Activated CD4-positive, alpha-beta T cell treated with anti-CD3 and anti-CD28 coated beads for 4 hours (primary cell): ENCODE measurements around the gene CLCF1.
"Not testable (repeated sequence)": the region's sequence is repeated elsewhere in the genome, so short reads cannot be mapped to it uniquely, and the experiment has no call there.

Experiments used
- DNase-seq, 2 donors: peaks; one replicate each; pipeline ENCODE4 v3.0.0-alpha.2; 2020

The CLCF1 gene

DNA sequence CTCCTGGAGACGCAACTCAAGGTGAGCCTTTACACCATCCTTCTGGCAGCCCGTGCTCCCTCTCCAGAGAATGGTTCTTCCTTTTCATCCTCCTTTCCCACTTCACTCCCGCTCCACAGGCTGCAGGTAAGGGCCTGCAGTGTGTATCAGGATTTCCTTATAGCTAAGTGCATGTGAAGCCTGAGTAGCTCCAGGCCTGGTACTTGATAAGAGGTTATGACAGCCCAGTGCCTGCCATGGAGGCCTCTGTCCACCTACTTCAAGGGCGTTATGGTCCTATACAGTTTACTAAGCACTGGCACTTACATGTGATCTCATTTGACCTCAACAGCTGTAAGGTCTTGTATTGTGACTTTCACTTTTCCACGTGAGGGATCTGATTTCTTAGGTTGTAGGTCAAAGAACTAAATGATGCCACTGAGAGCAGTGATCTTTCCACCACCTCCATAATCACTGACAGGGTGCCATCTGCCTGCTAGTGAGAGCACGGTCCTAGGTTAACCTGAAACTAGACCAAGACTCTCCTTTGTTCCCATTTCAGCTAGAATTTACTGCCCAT lies 52.0 kb downstream of the CLCF1 start:
- no peak for DNase-seq

- no peak for DNase-seq
Measured at GRCh38 chr11:67320691-67321090, 52.7 kb downstream of the CLCF1 start.

DNA sequence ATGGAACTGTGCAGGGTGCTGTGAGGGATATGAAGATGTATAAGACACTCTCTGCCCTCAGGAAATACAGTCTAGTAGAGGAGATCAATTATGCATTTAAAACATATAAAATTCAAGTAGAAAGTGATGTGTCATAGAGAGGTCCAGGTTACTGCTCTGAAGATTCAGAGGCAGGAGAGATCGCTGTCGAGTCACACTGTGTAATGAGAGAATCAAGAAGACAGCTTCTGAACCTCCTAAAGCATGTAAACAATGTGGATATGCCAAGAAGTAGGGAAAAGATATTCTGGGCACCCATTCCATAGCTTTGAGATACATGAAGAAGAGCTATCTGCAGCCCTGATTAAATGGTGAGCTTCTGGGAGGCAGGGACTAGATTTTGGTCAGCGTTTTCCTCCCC lies 53.4 kb downstream of the CLCF1 start:
- no peak for DNase-seq

DNA sequence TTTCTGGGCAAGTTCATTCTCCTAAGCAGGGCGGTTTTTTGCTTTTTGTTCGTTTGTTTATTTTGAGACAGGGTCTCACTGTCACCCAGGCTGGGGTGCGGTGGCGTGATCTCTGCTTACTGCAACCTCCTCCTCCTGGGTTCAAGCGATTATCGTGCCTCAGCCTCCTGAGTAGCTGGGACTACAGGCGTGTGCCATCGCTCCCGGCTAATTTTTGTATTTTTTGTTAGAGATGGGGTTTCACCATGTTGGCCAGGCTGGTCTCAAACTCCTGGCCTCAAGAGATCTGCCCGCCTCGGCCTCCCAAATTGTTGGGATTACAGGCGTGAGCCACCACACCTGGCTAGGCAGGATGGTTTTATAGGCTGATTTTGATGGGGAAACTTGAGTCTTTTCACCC lies 54.5 kb downstream of the CLCF1 start:
- DNase-seq, result not testable (repeated sequence)

DNA sequence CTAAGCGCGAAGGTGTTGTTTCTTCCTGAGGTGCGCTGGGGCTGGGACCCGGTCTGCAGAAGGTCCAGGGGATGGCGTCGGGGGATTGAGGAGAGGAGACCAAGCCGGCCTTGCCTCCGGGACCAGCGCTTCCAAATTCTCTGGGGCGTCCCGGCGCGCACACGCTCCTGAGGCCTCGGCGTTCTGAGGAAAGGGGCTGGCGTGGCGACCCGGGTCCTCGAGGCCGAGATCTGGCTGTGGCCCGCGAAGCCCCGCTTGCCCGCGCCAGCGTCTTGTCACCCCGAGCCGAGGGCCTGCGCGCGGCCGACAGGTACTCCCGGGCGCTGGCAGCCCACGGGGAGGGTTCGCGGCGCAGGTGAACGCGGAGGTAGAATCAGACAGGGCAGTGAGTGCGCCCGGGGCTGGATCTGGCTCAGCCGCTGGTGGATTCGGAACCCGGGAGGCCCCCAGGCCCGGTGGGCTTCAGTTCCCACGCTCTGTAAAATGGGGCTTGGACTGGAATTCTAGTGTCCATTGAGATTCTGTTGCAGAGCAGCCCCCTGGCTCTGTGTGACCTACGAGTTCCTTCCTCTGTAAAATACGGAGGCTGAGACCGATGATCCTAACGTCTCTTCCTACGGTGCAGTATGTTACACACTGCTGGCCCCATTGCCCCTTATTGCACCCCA lies 55.4 kb downstream of the CLCF1 start:
- DNase-seq, result no peak

DNA sequence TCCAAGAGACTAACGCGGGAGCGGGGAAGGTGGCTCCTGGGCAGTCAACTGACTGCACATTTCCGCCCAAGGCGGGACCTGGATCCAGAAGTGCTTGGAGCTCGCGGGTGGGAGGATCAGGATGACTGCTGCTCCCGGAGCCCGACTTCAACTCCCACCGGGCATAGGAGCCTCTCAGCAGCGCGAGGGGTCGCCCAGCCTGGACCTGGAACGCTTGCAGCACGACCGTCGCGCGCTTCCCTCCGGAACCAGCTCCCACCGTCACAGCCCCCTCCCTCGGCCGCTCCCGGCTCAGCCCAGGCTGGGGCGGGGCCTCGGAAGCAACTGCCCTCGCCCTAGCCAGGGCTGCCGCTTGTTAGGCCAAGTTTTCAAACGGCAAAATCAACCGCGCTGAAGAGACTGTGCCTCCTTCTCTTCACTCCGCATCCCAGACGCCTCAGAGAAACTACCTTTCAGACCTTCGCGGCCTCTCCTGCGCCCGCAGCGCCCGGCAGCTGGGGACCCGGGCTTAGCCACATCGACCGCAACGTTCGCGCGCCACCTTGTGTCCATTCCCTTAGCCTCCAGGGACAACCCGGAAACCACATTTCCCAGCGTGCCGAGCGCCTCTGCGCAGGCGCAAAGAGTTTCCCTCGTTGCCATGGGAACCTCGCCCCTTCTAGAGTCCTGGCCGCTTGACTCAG lies 56.1 kb downstream of the CLCF1 start:
- peak; percentile 98 to 99 for DNase-seq

- DNase-seq, result no peak
Measured at GRCh38 chr11:67316882-67317204, 56.6 kb downstream of the CLCF1 start.

DNA sequence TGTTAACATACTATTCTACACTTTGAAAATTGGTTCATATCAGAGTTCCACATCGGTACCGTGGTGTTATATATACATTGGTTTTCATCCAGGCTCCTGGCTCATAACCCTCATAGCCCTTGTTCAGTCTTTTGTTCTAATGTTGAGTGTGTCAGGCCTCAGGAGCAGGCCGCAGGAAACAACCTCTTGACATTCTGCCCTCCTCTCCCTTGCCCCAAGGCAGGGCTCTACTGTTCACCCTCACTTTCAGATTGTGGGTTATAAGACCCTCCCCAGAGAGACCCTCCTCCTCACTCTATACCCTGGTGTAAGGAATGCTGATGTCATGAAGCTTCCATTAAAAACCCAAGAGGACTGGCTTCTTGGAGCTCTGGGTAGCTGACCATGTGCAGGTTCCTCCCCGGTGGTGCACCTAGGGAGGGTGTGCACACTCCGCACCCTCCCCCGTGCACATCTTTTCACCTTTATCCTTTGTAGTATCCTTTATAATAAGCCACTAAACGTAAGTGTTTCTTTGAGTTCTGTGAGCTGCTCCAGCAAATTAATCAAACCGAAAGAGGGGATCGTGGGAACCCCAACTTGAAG lies 58.0 kb downstream of the CLCF1 start:
- no peak for DNase-seq

DNA sequence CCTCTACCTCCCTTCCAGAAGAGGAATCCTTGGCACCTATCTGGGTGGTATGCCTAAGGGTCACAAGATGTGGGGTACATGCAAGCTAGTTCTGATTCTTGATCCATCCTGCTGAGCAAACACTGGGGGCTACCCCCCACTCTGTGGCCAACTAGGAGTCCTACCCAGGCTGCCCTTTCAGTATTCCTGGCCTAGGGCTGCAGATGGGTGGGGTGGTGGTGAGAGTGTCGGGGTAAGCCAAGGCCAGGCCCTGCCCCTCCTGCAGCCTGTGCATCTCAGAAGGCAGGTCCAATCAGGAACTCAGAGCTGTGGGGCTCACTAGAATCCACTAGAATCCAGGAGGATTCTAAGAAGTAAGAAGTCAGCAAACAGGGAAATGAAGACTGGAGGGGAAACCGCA lies 59.2 kb downstream of the CLCF1 start:
- DNase-seq, result no peak
